Activated T-cell treated with anti-CD3 and anti-CD28 coated beads for 24 hours (primary cell): ENCODE measurements around the gene PEX7.
"Not testable (repeated sequence)": the region's sequence is repeated elsewhere in the genome, so short reads cannot be mapped to it uniquely, and the experiment has no call there.

Experiments
- DNase-seq: peaks from one replicate; pipeline ENCODE4 v3.0.0-alpha.2; 2020; ENCODE audit warnings: low read depth

PEX7 gene

DNA sequence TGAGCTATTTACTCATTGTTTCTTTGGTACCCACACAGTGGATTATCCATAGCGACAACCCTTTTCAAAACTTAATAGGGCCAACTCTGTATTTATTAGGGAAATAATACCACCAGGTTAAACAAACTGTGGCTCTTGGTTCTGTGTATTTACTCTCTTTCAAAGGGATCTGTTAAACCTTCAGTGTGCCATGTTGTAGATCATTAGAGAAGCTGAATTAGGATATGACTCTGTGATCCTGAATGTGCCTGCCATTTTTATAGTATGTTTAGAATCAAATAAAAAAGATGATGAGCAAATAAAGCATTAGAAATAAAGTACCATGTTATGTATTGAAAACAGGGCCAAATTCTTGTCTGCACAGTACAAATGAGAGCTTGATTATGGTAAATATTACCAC is 74.7 kb downstream of the PEX7 start:
- DNase-seq, result no peak

DNA sequence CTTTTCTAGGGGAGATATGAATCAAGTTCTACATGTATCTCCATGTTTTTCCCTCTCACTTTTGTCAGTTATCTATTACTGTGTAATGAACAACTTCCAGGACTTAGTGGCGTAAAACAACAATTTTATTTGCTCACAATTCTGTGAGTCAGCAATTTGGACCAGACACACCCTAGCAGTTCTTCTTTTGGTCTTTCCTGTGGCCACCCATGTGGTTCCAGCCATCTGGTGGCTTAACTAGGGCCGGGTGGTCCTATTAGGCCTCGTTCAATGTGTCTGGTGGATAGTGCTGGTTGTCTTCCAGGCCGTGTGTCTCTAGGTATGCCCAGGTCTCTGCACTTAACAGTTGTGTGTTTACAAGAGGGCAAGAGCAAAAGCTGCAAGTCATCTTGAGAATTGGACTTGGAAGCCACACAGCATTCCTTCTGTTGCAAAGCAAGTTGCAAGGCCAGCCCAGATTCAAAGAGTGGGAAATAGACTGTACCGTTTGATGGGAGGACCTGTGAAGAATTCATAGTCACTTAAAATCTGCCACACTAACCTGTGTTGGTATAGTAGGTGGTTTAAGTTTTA is 78.9 kb downstream of the PEX7 start:
- DNase-seq, result no peak

DNA sequence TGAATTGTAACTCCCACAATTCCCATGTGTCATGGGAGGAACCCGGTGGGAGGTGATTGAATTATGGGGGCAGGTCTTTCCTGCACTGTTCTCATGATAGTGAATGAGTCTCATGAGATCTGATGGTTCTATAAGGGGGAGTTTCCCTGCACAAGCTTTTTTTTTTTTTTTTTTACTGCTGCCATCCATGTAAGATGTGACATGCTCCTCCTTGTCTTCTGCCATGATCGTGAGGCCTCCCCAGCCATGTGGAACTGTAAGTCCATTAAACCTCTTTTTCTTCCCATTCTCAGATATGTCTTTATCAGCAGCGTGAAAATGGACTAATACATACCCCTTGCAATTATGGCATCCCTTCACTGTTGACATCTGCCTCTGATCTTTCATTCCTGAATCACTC is 82.1 kb downstream of the PEX7 start:
- not testable (repeated sequence) for DNase-seq

DNA sequence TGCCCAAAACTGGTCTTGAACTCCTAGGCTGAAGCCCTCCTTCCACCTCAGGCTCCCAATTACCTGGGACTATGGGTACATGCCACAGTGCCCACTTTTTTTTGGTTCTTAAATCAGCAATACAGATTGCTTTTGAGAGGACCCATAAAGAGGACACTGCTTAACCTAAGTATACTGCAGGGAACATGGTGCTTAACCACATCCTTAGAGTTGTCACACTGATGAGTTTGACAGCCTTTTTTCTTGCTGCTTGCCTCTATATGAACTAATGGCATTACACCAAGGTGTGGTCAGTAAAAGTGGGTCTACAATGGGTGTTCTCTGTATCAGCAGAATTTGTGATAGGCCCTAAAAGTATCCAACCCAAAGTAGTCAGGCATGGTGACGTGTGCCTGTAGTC is 92.6 kb downstream of the PEX7 start:
- no peak for DNase-seq

DNA sequence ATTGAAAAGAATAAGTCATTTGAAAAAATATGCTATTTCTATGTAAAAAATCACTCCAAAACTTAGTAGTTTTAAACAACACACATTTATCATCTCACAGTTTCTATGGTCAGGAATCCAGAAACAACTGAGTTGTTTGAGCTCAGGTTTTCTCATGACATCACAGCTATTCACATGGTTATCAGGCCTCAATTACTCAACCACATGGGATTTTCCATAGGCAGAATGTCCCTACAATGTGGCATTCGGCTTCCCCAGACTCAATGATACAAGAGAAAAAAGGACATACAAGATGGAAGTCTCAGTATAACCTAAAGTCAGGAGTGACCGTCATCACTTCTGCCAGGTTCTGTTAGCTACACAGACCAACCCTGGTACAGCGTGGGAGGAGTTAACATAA is 96.3 kb downstream of the PEX7 start:
- DNase-seq, result no peak

DNA sequence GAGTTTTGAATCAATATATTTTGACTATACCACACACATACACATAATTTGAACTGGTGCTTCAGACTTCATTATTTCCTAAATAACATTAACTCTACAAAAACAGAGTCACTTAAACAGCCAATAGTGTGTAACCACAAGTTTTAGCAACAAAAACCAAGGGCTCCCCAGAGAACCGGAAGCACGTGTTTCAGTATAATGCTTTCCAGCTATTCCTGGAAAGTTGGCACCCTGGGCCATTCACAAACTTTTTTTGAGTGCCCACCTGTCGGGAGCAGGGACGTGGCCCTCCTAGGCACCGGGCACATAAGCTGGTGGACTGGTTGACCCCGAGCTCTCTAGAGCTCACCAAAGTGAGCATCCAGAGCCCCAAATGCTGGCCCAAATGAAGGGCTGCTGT is 97.8 kb downstream of the PEX7 start:
- no peak for DNase-seq

DNA sequence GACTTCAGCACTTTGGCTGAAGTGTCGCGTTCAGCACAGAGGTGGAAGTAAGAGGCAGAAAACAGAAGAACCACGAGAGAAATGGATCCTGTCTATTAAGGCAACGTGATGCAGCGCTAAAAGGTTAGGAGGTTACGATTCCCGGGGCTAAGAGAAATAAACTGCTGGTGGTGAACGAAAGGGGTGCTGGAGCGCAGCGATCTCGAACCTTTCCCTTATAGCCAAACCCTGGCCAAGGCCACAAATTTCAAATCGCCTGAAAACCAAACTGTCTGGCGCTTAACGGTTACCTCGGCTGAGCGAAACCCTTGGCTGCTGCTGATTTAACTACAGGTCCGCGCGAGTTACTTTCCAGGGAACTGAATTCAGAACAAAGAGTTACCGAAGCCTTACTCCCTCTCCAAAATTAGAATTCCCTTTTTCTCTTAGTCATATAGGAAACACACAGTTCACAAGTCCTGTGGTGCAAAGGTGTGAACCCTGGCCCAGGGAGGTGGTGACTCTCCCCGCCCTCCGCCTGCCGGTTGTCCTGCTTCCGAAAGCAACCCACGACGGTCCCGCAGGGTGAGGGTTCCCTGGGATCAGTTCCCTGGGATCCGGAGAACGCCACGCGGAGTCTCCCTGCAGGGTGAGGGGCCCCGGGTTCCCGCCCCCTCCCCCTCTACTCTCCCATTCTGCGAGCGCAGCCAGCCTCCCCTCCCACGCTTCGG is 98.4 kb downstream of the PEX7 start:
- DNase-seq, result no peak

DNA sequence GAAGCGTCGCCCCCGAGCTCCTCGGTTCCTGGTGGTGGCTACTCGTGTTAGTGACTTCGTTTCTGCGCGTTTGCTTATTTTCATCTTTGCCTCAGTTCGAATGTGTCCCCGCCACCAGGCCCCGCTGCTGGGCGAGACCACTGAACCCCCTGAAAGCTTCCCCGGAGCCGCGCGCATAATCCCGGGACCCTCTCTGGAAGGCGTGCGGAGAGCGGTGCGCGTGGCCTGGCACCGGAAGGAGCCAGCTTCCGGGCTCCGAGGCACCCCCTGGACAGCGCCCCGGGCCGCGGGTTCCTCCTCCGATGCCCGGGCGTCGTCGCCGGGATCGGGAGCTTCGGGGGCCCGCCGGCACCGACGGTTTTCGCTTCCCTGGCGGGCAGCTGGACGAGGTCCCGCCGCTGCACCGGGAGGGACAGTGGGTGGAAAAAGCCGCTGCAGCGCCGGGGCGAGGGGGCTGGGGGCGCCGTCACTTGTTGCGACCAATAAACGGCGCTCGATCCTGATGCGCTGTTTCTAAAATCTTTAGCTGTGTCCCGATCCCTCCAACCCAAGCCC is 99.1 kb downstream of the PEX7 start:
- DNase-seq, result no peak

DNA sequence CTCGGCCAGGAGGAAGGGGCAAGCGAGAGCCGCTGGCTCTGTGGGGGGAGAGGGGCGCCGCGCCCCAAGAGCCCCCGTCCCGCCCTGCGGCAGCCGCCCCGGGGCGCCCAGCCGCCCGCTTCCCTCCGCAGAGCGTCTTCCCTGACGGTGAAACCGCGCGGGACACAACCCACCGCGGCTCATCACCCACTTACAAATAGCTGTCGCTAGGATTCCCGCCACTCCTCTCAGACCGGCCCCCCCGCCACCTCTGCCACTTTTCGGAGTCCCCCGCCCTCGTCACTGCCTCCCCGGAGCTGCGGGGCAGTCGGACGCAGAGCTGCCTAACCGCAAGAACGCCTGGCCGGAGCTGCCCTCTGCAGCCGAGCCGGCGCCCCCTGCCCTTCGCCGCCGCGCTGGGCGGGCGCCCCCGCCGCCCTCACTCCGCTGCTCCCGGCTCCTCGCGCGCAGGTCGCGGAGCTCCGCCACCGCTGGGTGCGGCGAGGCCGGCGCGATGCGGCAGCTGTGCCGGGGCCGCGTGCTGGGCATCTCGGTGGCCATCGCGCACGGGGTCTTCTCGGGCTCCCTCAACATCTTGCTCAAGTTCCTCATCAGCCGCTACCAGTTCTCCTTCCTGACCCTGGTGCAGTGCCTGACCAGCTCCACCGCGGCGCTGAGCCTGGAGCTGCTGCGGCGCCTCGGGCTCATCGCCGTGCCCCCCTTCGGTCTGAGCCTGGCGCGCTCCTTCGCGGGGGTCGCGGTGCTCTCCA is 99.7 kb downstream of the PEX7 start, which contains the start of gene SLC35D3:
Gene SLC35D3 (plus strand): TSS at position 366 of the 749 bp plus-strand sequence. CDS start 128 bp downstream, at position 494.
- no peak for DNase-seq

DNA sequence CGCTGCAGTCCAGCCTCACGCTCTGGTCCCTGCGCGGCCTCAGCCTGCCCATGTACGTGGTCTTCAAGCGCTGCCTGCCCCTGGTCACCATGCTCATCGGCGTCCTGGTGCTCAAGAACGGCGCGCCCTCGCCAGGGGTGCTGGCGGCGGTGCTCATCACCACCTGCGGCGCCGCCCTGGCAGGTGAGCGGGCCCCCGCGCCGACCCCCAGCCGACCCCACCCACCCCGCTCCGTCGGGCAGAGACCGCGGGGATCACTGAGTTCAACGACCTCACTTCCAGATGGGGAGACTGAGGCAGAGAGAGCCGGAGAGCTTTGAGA is 100.3 kb downstream of the PEX7 start:
- no peak for DNase-seq

DNA sequence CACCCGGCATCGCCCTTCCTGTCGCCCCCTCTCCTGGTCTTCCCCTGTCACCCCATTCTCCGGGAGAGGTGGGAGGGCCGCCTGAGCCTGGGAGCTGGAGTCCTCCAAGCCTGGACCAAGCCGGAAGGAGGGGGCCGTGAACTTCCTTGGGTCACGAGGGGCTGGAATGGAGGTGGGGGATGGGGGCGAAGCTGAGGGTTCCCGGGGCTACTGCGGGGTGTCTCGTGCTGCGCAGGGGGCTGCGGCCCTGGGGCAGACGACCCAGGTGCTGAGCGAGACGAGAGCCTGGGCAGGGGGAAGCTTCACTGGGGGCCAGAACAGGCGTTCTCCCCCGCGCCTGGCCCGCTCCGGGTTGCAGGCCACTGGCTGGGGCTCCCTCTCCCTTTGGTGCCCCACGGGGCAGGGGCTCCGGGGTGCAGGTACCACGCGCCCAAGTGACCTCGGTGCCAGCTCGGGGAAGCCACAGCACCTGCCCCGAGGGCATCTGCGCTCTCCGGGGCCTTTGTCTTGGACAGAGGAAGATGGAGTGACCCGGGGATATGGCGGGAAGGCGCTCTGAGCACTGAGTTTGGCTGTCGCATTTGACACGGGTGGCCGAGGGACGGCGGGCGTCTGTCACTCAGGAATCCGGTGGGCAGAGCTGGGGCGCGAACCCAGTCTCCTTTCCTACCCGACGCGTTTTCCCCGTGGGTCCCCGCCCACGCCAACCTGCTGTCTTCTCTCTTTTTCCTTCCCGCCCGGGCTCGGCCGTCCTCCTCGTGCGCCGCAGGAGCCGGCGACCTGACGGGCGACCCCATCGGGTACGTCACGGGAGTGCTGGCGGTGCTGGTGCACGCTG is 100.9 kb downstream of the PEX7 start:
- DNase-seq, result no peak

DNA sequence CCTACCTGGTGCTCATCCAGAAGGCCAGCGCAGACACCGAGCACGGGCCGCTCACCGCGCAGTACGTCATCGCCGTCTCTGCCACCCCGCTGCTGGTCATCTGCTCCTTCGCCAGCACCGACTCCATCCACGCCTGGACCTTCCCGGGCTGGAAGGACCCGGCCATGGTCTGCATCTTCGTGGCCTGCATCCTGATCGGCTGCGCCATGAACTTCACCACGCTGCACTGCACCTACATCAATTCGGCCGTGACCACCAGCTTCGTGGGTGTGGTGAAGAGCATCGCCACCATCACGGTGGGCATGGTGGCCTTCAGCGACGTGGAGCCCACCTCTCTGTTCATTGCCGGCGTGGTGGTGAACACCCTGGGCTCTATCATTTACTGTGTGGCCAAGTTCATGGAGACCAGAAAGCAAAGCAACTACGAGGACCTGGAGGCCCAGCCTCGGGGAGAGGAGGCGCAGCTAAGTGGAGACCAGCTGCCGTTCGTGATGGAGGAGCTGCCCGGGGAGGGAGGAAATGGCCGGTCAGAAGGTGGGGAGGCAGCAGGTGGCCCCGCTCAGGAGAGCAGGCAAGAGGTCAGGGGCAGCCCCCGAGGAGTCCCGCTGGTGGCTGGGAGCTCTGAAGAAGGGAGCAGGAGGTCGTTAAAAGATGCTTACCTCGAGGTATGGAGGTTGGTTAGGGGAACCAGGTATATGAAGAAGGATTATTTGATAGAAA is 101.7 kb downstream of the PEX7 start:
- no peak for DNase-seq

DNA sequence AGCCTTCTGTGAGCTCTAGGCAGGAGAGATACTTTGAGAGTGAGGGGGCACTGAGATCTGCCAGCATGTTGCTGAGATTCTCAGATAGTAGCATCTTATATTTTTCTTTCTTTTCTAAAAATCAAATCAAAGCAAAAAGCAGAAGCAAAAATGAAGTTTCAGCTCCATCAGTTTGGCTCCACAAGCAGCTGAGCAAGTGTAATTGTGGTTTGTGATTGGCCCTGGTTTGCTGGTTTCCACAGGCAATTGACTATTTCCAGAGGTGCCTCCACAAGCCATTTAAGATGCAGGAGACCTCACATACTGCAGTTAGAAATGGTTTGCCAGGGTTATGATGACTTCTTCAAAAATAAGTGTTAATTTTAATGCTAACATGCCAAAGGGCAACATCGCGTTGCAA is 104.0 kb downstream of the PEX7 start:
- no peak for DNase-seq

DNA sequence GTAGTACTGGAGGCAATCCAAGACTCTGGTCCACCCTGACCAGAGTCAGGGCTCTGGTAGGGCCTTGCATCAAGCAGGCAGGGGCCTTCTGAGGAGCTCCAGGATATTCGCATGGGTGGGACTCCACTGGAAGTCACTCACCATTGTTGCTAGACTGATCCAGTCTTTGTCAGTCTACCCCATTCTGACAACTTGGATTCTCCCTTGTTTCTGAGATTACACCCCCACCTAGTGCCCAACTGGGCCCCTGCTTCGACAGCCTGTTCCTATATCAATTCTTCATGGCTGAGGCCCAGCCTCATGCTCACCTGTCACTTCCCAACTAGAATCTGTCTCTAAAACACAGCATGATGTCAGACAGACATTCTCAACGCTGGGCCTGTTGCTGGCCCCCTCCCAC is 104.9 kb downstream of the PEX7 start:
- DNase-seq, result no peak

DNA sequence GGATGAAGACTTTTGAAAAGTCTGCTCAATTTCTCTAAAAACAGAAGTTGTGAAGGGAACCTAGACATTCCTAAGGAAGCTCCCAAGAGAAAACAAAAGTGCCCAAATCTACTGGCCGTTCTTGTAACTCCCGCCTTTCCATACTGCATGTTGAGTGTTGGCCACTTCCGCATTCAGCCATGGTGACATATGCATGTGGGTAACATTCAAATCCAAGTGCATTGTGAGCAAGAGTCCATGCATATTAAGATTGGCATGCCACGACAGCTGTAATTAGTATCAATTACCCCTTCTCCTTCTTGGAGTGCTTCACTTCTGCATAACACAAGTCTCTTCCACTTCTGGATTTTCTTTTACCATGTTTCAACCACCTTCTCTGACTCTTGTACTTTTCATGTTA is 108.1 kb downstream of the PEX7 start:
- DNase-seq, result no peak

DNA sequence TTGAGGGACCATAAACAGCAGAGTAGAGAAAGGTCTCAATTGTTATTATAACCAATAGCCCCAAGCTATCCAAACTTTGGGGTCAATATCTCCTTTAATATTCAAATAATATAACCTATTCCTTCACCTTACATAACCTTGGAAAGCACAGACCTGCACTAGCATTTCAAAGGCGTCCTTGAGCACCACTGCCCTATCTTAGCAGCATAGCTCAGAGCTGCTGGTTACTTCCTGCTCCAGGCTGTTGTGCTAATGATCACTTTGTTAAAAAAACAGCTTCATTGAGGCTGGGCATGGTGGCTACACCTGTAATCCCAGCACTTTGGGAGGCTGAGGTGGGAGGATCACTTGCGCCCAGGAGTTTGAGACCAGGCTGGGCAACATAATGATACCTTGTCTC is 110.2 kb downstream of the PEX7 start:
- DNase-seq, result no peak

DNA sequence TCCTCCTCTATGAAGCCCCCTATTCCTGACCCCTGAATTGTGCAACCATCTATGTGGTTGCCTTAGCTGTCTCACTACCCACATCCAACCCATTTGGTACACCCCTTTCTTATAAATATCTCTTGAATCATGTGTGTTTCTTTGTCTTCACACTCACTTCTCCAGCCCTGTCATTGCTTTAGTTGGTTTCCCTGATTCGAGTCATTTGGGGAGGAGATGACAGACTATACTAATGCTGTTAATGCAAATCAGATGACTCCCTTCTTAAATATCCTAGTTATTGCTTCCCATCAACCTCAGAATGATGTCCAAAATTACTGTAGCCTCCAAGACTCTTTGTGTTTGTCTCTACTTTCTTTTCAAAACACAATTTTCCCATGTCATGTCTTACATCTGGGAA is 122.7 kb downstream of the PEX7 start:
- no peak for DNase-seq

DNA sequence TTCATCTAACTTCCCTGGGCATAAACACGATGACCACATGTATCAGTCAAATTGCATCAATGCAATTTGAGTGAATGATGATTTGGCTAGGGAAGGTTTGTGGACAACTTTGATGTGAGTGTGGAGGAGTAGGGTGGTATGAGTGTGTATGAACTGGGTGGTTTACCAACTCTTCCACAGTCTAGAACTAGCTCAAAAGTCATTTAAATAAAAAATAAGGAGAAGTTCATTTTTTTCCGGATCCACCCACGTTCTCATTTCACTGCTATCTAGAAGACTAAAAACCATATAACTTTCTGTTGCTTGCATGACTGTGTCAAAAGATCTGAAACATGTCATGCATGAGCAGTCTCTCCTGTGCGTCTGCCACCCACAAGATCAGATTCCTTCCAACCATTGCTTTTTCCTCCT is 123.3 kb downstream of the PEX7 start:
- no peak for DNase-seq

DNA sequence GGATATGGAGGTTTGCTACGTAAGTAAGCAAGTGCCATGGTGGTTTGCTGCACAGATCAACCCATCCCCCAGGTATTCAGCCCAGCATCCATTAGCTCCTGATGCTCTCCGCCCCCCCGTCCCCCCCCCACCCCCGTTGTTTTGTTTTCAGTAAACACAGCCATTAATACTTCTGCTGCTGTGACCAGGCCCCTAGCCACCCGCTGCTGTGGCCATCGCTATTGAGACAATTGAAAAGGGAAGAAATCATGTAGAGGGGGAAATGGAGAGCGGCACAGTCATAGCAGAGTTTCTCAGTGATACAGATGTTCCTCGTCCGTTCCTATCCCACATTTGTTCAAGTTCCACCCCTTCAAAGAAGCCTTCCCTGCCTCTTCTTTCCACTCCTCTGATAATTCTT is 124.6 kb downstream of the PEX7 start:
- DNase-seq, result no peak

DNA sequence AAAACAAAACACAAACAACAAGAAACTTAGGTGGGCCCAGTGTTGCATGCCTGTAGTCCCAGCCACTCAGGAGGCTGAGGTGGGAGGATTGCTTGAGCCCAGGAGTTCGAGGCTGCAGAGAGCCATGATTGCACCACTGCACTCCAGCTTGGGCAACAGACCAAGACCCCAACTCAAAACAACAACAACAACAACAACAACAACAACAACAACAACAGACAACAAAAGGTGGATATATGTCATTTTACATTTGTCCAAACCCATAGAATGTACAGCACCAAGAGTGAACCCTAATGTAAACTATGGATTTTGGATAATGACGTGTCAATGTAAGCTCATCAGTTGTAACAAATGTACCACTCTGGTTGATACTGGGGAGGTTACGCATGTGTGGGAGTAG is 127.6 kb downstream of the PEX7 start:
- not testable (repeated sequence) for DNase-seq

DNA sequence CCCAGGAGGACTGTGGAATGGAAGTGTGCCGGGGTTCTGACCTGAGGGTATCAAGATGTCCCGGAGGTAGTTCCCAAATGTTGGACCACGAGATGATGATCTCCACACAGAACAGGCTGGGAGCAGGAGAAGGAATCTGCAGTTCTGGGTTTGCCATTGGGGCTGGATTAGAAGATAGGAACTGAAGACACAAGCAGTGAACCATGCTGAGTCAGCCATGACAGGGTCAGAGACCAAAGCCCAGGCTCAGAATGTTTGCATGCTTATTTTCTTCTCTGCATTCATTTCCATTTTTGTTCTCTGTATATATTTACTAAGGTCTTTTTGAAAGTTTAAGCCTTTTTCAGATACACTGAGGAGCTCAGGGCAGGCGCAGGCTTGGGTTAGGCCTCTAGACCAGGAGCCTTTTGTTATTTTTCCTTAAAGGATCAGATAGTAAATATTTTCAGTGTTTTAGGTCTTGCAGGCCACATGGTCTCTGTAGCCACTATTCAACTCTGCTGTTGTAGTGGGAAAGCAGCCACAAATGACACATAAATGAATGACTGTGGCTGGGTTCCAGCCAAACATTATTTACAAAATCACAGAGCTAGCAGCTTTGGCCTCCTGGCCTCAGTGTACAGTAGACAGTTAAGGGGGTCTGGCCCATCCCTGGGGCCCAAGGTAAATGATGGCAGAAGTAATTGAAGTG is 128.2 kb downstream of the PEX7 start:
- DNase-seq, result no peak
